SW 1271 (cell line): ENCODE measurements around the gene MPHOSPH9.
"Not testable (repeated sequence)": the region's sequence is repeated elsewhere in the genome, so short reads cannot be mapped to it uniquely, and the experiment has no call there.

Experiments used
- DNase-seq, 2 experiments: peaks; one replicate each; lab custom pipeline; 2025; lab: John Stamatoyannopoulos, UW

Gene MPHOSPH9

GRCh38 chr12:123260081-123260480 lies 27.1 kb upstream of the MPHOSPH9 start:
- DNase-seq, result no peak

GRCh38 chr12:123258593-123258992 lies 25.7 kb upstream of the MPHOSPH9 start:
- no peak for DNase-seq

DNA sequence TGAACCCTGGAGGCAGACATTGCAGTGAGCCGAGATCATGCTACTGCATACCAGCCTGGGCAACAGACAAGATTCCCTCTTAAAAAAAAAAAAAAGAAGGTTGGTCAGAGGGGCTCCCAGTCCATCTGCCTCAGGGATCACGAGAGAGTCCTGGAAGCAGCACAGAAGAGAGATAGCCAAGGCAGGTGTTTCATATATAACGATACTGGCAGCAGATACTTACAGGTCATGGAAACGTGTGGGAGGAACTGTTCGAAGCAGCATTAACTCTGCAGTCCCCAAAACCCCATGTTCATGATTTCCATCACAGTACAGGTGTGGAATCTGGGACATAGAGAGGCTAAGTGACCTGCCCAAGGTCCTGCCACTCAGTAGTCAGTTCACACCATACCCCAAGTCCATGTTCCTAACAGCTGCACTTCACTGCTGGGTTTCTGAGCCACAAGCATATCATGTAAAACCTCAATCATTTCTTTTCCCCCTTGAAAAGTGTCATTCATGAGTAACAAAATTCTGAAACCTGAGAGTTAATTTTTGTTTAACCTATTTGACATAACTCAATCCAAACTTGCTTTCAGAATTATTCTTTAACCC lies 22.0 kb upstream of the MPHOSPH9 start:
- DNase-seq, result no peak

DNA sequence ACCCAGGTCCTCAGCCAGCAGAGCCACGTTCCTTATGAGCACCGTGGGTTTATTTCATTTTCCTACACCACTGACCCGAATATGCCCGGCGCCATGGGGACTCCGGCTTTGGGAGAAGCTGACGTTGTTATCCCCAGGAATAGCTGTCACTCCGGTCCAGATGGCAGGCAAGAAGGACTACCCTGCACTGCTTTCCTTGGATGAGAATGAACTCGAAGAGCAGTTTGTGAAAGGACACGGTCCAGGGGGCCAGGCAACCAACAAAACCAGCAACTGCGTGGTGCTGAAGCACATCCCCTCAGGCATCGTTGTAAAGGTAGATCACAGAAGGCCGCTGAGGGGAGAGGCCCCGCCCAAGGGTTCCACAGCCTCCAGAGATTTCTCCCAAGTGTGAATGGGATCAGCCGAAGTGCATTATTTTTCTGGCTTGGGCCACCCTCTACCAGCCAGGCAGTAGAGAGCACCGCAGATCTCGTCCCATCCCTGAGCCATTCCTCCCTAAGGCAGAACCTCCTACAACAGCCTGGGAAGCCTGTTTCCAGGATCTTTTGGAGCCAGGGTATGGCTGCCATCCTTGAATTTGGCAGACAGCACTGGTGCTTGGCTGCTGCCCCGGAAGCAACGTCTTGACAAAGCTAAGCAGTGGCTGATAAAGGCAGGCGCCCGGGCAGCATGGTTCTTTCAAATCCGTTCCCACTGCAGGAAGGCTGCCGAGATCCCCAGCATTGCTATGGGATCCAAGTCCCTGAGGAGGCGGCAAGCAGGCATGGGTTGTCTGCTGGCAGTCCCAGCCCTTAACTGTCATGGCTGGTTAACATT lies 20.9 kb upstream of the MPHOSPH9 start:
- DNase-seq, result no peak

- DNase-seq, result not testable (repeated sequence)
Observed at GRCh38 chr12:123252365-123252764, 19.4 kb upstream of the MPHOSPH9 start.

DNA sequence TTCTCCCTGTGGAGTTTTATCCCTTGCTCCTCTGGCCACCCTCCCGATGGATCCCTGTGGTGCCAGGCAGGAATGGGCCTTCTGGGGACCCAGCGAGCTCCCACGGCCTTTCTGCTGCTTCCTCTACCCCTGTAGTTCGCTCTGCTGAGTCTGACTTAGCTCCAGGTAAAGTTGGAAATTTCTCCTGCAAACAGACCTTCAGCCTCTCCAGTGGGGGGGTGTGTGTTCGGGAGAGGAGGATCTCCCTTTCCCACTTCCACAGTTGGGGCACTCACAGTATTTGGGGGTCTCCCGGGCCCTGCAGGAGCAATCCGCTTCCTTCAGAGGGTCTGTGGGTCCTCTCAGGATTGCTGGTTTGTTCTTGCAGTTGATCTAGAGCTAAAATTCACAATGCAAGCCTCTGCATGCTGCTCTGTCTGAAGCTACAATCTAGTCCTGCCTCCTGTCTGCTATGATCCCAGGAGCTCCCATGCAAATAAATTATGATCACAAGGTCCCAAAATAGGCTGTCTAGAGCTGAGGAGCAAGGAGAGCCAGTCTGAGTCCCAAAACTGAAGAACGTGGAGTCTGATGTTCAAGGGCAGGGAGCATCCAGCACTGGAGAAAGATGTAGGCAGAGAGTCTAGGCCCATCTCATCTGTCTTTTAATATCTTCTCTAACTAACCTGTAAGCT lies 18.6 kb upstream of the MPHOSPH9 start:
- no peak for DNase-seq

DNA sequence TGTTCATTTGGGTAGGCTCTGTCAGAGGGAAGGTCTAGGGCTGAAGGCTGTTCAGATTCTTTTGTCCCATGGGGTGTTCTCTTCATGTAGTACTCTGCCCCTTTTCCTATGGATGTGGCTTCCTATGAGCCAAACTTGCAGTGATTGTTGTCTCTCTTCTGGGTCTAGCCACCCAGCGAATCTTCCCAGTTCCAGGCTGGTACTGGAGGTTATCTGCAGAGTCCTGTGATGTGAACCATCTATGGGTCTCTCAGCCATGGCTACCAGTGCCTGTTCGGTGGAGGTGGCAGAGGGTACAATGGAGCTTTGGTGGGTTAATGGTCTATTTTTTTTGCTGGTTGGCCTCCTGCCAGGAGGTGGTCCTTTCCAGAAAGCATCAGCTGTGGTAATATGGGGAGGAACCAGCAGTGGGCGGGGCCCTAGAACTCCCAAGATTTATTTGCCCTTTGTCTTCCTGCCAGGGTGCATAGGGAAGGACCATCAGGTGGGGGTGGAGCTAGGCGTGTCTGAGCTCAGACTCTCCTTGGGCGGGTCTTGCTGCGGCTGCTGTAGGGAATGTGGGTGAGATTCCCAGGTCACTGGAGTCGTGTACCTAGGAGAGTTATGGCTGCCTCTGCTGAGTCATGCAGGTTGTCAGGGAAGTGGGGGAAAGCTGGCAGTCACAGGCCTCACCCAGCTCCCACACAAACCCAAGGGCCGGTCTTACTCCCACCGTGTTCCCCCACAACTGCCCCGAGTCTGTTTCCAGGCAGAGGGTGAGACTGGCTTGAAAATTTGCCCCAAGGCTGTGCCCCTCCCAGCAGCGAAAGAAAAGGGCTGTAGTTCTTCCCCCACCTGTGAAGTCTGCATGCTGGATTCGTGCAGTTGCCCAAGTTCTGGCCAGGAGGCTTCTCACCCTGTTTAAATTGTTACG lies 17.8 kb upstream of the MPHOSPH9 start:
- no peak for DNase-seq

- not testable (repeated sequence) for DNase-seq
Observed at GRCh38 chr12:123248996-123249741, 16.2 kb upstream of the MPHOSPH9 start.

DNA sequence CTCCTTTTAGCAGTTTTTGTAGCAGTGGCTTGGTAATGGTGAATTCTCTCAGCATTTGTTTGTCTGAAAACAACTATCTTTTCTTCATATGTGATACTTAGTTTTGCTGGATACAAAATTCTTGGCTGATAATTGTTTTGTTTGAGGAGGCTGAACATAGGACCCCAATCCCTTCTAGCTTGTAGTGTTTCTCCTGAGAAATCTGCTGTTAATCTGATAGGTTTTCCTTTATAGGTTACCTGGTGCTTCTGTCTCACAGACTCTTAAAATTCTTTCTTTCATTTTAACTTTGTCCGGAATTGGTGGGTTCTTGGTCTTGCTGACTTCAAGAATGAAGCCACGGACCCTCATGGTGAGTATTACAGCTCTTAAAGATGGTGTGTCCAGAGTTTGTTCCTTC lies 15.2 kb upstream of the MPHOSPH9 start:
- DNase-seq, result not testable (repeated sequence)

DNA sequence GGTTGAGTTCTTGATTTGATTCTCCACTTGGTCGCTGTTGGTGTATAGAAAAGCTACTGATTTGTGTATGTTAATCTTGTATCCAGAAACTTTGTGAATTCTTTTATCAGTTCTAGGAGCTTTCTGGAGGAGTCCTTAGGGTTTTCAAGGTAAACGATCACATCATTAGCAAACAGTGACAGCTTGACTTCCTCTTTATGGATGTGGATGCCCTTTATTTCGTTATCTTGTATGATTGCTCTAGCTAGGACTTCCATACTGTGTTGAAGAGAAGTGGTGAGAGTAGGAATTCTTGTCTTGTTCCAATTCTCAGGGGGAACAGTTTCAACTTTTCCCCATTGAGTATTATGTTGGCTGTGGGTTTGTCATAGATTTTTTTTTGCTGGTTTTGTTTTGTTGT lies 12.7 kb upstream of the MPHOSPH9 start:
- no peak for DNase-seq

- no peak for DNase-seq
Observed at GRCh38 chr12:123243671-123244262, 10.8 kb upstream of the MPHOSPH9 start.

GRCh38 chr12:123242116-123242904 lies 9.4 kb upstream of the MPHOSPH9 start:
- no peak for DNase-seq

DNA sequence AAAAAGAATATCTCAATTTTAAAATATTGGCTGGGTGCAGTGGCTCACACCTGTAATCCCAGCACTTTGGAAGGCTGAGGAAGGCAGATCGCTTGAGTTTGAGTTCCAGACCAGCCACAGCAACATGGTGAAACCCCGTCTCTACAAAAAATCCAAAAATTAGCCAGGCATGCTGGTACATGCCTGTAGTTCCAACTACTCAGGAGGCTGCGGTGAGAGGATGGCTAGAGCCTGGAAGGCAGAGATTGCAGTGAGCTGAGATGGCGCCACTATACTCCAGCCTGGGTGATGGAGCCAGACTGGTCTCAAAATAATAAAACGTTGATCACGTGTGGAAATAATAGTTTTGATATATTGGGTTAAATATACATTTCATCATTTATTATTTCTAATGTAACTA lies 6.0 kb upstream of the MPHOSPH9 start:
- DNase-seq, result no peak

GRCh38 chr12:123238330-123238682 lies 5.4 kb upstream of the MPHOSPH9 start:
- DNase-seq, result no peak

DNA sequence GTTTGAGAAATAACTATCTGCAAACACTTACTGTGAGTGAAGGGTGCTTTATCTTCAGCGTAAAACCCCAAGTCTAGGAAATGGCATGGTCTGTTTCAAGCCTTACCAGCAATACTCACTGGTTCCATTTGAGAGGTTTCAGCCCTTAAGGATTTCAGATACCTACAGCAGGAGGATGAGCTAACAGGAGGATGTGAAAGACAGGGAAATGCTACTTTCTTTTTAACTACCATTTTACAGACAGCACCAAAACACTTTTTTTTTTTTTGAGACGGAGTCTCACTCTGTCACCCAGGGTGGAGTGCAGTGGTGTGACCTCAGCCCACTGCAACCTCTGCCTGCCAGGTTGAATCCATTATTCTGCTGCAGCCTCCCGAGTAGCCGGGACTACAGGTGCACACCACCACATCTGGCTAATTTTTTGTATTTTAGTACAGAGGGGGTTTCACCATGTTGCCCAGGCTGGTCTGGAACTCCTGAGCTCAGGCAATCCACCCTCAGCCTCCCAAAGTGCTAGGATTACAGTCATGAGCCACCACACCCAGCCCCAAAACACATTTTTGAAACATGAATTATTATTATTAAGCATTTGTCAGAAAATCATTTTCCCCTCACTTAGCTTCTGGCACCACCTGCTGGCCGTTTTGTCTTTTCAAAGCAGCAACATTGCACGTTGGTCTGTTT lies 4.8 kb upstream of the MPHOSPH9 start:
- DNase-seq, result peak in 1 of 2 experiments; percentile 47

DNA sequence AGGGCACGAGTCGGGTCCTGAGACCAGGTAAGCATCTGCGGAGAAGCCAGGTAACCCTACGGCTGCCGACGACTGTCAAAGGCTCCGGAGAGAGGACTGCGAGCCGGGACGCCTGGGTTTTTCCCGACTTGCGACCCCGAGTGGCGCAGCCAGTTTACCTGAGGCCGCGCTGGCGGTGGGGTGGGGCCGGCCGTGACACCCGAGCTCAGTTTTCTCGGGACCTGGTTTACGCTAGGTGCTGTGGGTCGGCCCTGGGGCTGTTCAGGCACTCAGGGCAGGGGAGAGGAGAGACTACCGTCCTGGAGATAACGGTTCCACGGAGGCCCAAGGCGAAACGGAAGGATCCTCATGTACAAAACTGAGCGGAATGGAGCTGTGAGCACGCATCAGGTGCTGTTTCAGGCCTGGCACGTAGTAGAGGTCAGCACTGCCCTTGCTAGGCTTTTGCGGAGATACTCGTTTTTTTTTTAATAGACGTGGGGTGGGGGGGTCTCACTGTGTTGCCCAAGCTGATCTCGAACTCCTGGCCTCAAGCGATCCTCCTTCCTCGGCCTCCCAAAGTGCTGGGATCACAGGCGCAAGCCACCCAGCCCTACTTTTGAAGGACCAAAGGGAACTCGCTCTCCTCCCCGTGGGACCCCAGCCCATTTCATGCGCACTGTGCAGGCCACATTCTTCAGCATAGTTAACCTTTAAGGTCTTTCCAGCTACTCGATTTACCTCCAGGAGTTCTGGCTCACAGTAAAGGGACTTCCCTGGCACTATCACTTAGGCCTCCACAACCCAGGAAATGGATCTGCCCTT lies 766 bp upstream of the MPHOSPH9 start:
- DNase-seq, result no peak

DNA sequence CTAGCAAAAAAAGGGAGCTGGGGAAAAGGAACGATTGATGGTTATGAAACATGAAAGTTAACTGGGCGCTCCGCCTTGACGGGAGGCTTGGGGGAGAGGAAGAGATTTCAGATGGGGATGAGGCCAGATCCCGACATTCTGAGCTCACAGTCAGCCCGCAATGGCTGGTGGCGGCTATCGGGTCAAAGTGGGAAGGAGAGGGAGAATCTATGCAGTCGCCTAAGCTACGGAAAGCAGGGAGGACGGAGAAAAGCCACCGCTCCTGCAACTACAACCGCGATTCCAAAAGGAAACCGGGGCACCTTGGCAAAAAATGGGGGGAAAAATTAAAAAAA lies 502 bp downstream of the MPHOSPH9 start:
- no peak for DNase-seq

- no peak for DNase-seq
Observed at GRCh38 chr12:123231931-123232330, 1.0 kb downstream of the MPHOSPH9 start.

DNA sequence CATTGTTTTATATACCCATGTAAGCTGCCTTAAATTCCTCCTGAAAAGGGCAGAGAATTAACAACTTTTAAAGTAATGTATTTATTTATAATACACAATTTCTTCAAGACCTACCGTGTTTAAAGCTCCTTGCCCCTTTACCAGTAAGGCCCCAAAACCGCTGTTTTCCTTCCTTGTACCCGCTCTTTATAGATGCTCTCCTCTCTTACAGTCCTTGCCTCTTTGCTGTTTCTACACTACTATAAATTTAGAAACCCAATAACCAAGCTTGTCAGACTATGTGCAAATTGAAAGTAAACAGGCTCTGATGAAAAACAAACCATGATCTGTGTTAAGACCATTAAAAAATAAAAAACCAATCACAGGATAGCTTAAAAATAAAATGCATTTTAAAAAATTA lies 3.9 kb downstream of the MPHOSPH9 start:
- no peak for DNase-seq
